Stimulated activated CD4-positive, alpha-beta T cell treated with anti-CD3 and anti-CD28 coated beads, Interleukin-2, amount 100 ng/mL, for 24 hours (primary cell): Measurements from ENCODE around the gene SCART1.
"Not testable (repeated sequence)": the region's sequence is repeated elsewhere in the genome, so short reads cannot be mapped to it uniquely, and the experiment has no call there.

Source experiments
- DNase-seq, 2 donors: peaks; one replicate each; pipeline ENCODE4 v3.0.0-alpha.2; 2020

Gene SCART1

GRCh38 chr10:133457100-133457841 lies 3.5 kb downstream of the SCART1 start:
- DNase-seq = no peak

- DNase-seq = peak in 1 of 2 donors; percentile 11
Measured at GRCh38 chr10:133458021-133458709, 4.4 kb downstream of the SCART1 start.

DNA sequence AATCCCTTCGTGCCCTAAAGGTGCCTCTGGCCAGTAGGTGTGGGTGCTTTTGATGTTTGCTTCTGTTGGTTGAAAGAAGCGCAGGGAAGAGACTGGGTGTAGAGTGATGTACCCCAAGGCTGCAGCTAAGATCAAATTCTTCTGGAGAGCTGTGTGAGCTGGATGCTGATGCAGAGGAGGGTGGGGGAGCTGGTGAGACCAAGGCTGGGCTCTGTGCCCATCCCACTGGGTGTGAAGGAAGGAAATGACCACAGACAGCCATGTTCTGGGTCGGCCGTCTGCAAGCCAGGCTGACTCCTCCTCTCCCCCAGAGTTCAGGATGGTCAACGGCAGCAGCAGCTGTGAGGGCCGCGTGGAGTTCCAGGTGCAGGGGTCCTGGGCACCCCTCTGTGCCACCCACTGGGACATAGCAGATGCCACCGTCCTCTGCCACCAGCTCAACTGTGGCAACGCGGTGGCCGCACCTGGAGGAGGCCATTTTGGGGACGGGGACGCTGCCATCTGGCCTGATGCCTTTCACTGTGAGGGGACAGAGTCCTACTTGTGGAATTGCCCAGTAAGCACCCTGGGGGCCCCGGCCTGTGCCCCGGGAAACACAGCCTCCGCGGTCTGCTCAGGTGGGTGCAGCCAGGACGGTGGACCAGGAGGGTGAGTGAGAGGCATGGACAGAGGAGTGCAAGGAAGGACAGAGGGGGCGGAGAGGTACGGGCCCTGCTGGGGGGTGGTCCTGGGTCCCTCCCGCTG lies 5.1 kb downstream of the SCART1 start:
- DNase-seq = peak in 1 of 2 donors; percentile 16

DNA sequence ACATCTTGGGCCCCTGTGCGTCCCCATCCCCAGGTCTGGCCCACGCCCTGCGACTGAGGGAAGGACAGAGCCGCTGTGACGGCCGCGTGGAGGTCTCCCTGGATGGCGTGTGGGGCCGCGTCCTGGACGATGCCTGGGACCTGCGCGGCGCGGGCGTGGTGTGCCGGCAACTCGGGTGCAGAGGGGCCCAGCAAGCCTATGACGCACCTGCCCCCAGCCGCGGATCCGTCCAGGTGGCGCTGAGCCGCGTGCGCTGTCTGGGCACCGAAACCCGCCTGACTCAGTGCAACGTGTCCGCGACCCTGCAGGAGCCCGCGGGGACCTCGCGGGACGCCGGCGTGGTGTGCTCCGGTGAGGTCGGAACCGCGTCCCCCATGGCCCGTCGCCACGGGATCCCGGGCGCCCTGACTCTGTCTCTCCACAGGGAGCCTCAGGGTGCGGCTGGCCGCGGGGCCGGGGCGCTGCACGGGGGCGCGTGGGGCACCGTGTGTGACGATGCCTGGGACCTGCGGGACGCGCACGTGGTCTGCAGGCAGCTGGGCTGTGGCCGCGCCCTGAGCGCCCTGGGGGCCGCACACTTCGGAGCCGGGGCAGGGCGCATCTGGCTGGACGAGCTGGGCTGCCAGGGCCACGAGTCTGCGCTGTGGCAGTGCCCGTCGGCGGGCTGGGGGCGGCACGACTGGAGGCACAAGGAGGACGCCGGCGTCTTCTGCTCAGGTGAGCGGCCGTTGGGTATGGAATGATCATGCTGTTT lies 5.9 kb downstream of the SCART1 start:
- DNase-seq = no peak

DNA sequence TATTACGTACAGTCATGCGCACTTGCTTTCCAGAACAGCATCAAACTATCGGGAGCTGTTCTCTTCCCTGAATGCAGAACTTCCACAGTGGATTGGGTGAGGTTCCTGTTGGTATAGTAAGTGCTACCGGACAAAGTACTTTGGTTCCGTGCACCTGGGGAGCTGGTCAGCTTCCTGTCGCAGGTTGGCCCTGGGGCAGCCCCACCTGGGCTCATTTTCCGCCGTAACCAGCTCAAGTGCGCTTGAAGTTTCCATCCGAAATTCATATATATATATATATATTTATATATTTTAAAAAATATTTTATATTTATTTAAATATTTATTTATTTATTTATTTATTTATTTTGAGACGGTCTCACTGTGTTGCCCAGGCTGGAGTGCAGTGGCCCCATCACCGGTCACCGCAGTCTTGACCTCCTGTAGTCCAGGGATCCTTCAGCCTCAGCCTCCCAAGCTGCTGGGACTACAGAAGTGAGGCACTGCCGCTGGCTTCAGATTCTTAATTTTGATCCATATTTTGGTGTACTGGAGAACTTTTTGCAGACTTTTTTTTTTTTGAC lies 6.5 kb downstream of the SCART1 start:
- no peak for DNase-seq

DNA sequence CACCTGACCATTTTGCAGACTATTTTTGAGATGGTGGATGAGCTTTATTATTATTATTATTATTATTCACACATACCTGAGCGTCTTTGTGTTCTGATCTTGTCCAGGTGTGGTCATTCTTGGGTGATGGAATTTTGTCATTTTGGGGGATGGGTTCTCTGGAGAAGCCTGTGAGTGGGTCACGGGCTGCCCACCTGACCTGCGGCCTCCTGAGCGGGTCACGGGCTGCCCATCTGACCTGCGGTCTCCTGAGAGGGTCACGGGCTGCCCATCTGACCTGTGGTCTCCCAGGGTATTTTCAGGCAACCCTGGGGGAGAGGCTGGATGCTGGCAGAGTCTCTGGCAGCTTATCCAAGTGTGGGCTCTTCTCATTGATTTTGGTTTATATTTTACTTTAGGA lies 7.3 kb downstream of the SCART1 start:
- DNase-seq = no peak

DNA sequence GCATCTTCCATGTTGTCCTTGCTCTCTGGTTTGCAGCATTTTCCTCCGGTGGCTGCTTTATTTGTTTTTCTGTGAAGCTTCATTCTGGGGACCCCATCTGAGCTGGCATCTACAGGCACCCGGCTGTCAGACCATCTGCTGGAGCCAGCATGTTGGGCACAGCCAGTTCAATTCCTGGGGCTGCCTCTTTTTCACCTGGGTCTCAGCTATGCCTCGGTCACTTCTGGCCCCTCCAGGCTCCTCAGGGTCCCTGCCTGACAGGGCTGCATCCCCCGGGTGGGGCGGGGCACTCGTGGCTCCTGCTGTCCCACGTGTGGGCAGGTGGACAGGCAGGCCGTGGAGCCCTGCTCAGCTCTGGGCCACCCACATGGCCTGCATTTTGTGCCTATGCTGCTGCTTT lies 8.1 kb downstream of the SCART1 start:
- no peak for DNase-seq

GRCh38 chr10:133462512-133463305 lies 9.0 kb downstream of the SCART1 start:
- DNase-seq = no peak

DNA sequence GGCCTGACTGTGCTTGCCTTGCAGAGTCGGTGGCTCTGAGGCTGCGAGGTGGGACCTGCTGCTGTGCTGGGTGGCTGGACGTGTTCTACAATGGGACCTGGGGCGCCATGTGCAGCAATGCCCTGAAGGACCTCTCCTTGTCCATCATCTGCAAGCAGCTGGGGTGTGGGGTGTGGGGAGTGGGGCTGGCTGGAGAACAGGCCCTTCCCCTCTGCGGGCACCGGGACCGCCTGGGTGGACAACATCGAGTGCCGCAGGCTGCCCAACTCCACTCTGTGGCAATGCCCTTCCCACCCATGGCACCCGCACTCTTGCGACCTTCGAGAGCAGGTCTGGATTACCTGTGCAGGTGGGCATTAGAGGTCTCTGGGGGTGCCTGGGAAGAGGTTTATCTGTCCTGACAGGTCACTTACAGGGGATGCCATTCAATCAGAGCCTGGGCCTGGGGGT lies 10.9 kb downstream of the SCART1 start:
- no peak for DNase-seq

- no peak for DNase-seq
Measured at GRCh38 chr10:133465191-133465949, 11.6 kb downstream of the SCART1 start.

- no peak for DNase-seq
Measured at GRCh38 chr10:133465950-133466474, 12.3 kb downstream of the SCART1 start.

GRCh38 chr10:133466683-133467275 lies 13.0 kb downstream of the SCART1 start:
- DNase-seq = no peak

GRCh38 chr10:133467286-133467911 lies 13.7 kb downstream of the SCART1 start:
- DNase-seq = no peak

DNA sequence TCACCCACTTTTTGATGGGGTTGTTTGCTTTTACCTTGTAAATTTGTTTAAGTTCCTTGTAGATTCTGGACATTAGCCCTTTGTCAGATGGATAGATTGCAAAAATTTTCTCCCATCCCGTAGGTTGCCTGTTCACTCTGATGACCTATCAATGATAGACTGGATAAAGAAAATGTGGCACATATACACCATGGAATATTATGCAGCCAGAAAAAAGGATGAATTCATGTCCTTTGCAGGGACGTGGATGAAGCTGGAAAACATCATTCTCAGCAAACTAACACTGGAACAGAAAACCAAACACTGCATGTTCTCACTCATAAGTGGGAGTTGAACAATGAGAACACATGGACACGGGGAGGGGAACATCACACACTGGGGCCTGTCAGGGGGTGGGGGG lies 15.5 kb downstream of the SCART1 start:
- DNase-seq = not testable (repeated sequence)

DNA sequence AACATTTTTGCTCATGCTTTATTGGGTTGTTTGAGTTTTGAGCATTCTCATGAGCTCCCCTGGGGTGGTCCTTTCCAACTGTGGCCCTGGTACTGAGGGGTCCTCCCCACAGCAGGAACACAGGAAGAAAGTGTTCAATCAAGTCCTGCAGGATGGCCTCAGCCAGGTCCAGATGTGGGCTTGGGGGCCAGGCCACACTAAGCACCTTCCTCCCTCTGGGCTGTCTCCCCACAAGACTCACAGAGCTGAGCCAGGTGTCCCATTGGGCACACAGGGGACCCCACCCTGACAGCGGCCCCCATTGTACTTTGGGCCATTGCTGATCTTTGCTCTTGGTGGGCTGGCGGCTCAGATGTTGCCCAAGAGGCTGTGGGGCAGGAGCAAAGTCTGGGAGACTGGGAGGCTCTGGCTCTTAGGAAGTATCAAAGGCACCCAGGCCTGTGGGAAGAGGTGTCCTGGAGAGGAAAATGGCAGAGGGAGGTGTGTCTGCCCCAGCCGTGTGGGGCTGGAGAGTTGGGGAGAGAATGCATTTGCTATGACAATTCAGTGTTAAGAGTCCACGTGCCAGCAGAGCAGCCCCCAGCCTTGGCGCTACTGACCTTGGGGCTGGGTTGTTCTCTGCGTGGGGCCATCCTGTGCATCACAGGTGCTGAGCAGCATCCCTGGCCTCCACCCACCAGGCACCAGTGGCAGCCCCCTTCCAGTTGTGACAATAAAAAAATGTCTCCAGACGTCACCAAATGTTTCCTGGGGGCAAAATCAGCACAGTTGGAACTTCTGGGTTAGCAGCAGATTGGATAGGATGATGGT lies 17.8 kb downstream of the SCART1 start:
- DNase-seq = no peak

DNA sequence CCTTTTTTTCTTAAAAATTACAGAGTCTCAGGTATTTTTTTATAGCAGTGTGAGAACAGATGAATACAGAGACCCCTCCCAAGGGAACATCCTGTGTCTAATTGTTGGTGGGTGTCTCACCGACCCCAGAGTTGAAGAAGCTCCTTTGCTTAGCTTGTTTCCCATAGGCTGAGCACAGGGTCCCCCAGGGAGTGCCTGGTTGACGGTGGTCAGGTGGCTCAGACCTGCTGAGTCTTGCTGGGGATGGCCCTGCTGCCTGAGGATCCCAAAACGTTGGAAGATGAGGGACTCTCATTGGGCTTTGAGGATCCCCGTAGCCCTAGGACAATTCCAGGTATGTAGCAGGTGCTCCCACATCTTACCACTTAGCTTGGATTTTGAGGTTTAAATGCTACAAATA lies 19.5 kb downstream of the SCART1 start:
- DNase-seq = no peak

DNA sequence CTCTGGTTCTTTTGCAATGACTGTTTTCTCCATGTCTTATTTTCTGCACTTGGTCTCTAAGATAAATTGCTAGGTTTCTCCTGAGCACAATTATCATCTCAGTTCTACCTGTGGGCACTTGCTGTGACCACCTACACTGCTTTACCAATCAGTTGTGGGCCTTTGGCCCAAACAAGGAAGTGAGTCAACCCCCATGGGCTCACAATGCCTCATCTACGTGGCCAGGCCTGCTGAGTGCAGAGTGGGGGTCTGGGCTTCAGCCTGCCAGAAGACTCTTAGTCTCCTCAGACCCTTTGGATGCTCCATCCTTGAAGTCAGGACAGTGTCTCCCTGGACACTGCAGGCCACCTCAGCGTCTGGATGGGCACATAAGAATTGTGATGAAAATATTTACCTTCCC lies 20.3 kb downstream of the SCART1 start:
- DNase-seq = no peak

- DNase-seq = no peak
Measured at GRCh38 chr10:133474665-133475424, 21.1 kb downstream of the SCART1 start.
